ENCODE data around the gene PRR23E.

The PRR23E gene

DNA sequence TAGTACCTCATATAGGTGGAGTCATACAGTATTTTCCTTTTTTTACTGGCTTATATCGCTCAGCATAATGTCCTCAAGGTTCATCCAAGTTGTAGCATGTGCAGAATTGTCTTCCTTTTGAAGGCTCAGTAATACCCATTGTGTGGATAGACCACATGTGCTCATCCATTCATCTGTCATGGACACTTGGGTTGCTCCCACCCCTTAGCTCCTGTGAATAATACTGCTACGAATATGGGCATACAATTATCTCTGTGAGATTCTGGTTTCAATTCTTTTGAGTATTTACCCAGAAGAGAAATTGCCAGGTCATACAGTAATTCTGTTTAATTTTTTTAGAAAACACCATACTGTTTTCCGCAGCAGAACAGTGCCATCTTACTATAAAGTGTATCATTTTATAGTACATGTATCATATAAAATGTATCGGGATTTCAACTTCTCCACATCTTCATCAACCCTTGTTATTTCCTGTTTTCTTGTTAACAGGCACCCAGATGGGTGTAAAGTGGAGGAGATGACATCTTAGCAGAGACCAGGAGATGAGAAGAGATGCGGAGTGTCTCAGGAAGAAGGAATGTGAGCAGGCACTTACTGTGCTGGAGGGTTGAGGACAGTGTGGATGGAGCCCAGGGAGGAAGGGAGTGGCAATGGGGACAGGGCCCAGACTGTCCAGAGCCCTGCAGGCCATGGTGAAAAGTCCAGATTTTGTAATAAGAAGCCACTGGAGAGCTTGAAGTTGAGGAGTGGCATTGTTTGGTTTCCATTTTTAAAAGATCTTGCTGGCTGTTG is 27.0 kb upstream of the PRR23E start:
- no peak for DNase-seq

DNA sequence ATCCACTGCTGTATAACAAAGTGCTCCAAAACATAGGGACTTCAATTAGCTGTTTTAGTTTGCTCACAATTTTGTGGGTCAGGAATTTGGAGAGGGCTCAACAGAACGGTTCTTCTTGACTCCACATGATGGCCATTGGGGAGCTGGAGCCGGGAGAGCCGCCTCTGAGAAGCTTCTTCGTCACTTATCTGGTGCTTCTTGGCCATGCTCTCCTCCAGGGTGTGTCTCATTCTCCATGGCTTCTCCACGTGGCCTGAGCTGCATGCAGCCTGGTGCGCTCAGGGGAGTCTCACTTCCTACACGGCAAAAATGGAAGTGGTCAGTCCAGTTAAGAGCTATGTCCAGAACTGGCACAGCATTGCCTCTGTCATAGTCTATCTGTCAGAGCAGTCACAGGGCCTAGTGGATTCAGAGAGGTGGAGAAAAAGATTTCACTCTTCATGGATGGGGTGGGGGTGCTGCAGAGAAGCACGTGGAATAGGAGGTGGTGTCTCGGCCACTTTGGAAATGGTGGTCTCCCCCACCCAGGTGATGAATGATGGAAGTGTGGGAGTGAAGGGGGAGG is 26.3 kb upstream of the PRR23E start:
- no peak for DNase-seq

DNA sequence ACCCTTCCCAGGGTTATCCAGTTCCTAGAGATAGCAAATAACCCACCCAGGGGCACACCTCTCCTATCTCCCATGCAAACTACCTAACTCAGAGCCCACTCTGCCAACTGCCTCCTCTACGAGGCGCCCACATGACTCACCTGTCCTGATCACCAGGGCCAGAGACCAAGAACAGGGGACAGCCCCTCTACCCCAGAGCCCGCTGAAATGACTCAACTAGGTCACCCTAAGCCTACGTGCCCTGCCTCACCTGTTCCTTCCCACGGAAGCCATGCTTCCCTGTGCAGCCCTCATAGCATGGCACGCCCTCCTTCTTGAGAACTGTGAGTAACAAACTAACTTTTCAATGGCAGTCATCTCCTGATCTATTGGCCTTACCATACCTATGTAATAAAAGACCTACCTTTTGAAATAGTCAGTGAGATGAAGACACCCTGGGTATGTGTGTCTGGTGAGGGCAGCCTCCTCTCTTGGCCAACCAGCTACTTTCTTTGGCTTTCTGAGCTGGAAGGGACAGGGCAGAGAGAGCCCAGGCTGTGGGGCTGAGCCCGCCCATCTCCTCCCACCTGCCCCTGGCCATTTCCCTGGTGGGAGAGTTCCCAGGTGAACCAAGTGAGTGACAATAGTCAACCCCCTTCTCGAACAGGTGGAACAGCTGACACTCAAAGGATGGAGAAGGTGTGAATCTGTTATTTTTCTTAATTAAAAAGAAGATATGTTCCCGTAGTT is 25.5 kb upstream of the PRR23E start:
- DNase-seq: no peak

DNA sequence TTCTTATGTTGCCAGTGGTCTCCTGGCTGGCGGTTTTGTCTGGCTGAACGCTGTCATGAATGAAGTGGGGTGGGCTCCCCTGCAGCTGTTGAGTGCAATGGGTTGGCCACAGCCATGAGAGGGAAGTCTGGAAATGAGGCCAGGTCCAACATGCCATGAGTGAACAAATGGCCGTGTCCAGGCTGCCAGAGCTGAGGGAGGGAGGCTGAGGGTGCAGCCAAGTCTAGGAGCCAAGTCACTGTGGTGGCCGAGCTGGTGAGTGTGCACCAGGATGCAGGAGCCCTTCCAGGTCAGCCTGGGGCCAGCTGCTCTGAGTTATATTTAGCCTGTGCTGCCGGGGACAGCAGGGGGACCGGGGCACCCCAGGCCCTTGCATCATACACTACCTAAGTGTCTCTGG is 24.7 kb upstream of the PRR23E start:
- DNase-seq: no peak

DNA sequence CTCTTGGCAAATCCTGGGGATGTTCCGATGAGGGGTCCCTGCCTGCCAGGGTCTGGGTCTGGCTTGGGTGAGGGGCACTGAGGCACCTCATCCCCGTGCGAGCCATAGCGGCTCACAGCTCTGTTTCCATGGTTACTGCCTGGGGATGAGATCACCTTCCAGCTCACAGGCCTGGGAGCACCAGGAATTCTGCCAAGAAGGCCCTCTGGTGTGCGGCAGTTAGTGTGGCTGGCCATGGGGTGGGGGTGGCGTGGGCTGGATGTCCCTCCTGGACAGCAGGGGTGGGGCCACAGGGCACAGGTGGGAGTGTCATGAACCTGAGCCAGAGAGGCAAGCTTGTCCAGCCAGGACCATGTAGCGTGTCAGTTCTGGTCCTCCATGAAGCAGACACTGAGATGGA is 22.1 kb upstream of the PRR23E start:
- no peak for DNase-seq

DNA sequence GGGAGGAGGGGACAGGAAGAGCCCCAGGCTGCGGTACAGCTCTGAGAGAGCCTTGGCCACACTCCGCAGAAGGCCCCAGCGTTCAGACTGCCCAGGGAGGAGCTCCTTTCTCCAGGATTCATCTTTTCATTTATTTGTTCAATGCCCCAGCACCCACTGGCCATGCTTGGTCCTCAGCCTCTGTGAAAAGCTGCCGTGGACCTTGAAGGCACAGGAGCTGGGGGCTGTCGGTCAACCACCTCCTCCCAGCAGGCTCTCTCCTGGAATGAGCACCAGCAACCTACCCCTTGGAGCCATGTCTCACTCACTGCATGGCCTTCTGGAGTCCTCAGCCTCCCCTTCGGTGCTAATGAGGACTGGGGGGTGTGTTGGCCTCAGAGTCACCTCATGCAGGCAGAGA is 21.6 kb upstream of the PRR23E start:
- DNase-seq: no peak

DNA sequence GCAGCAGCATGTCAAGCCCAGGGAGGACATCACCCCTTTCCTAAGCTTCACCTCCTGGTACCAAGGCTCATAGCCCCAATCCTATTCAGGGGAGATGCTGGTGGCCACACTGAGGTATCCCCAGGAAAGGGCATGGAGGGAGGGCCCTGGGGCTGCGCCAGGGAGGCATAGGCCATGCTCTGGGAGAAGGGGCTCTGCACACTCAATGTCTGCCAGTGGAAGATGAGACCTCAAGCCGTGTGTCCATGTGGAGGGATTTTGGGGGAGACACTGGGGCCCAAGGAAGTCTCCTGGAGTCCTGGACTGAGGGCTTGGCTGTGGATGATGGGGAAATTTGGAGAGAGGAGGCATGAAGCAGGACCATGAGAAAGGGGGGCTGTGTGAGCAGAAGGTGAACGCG is 21.2 kb upstream of the PRR23E start:
- no peak for DNase-seq

DNA sequence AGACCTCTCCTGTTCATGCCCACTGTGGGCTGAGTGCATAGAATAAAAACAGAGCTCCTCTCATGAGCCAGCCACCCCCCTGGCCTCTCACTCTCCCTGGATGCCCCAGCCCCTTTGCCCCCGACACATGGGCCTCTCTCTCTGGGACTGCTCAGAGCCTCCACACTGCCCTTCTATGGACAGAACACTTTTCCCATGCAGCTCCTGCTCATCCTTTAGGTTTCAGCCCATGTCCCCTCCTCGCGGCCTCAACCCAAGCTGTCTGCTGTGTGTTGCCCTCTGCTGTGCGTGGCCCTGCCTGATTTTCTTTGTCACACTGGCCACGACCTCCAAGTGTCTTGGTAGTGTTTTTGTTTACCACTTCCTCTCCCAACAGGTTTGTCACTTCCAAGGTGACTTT is 20.7 kb upstream of the PRR23E start:
- no peak for DNase-seq

DNA sequence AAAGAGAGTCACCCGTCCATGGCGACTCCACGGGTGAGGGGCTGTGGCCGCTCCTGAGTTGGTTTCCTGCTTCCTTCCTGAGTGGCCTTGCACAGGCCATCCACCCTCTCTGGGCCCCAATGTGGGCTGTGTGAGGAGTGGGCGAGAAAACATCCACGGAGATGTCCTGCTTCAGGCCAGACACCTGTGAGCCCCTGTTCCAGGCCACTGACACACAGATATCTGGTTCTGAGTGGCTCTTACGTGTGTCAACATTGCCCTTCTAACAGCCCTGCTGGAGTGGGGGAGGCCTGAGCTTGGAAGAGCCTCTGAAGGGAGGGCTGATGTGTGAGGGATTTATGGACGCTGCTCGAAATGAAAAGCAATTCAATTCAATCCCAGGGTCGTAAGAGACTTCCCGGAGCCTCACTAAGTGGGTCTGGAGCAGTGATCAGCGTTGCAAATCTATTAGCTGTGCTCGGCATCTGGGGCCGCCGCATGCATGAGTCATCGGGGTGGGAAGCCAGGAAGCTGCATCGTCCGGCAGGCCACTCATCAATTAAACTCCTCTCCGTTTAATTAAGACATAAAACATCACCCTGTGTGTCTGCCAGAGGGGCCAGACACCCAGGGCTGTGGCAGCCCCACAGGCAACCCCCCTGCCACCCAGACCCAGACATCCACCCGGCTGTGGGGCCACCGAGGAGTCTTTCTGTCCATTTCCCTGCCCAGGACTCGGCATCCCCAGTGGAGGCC is 20.0 kb upstream of the PRR23E start:
- peak; percentile 62 for DNase-seq

DNA sequence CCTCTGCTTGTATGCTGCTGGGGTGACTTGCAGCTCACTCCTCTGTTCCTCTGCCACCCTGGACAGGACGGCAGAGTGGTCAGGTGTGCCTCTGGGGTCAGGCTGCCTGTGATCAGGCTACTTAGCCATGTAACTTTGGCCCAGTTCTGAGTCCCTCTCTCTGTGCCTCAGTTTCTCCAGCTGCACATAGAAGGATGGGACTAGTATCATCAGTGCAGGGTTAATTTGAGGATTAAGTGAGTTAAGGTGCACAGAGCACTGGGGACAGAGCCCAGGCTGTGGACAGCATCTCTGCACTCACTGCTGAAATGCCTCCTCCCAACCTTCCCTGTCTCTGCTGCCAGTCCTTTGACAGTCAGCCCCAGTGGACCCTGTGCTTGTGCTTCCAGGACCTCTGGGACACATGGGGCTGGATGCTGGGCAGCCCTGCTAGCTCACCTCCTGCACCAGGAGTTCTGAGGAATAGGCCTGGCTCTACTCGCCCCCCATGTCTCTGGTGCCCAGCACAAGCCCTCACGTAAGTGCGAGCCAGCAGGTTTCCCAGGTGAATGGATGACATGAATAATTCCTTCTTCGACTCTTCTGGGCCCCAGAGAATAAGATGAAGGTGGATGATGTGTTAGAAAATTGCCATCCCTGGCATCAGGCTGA is 19.3 kb upstream of the PRR23E start:
- no peak for DNase-seq

DNA sequence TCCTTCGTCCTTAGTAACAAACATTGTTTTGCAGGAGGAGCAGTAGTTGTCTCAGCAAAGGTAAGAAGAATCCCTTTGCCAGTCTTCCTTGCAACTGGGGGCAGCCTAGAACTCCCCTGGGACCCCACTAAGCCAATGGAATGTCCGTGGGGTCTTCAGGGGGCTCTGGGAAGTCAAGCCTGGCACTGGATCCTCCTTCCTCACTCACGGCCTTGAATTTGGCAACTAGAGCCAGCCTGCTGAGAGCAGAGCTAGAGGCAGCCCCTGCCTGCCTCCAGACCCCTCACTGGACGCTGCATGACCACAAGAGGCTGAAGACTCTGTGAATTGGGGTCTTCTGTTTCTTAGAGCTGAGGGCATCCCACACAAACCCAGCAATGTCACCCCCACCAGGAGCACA is 18.6 kb upstream of the PRR23E start:
- no peak for DNase-seq

DNA sequence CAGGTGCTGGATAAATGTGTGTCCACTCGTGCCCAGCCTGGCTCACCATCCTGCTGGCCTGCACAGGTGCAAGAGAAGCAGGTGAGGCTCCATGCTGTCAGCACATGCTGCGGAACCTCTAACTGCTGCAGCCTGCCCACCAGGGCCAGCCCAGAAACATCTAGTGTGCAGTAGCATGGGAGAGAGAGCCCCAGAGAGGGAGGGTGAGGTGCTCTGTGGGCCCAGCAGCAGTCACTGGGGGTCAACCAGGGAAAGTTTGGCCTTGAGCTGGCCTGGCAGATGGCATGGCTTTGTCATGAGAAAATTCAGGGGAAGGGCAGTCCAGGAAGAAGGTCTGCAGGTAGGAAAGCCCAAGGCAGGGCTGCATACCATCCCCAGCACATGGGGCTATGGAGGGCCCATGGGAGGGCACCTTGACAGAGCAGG is 18.2 kb upstream of the PRR23E start:
- no peak for DNase-seq

DNA sequence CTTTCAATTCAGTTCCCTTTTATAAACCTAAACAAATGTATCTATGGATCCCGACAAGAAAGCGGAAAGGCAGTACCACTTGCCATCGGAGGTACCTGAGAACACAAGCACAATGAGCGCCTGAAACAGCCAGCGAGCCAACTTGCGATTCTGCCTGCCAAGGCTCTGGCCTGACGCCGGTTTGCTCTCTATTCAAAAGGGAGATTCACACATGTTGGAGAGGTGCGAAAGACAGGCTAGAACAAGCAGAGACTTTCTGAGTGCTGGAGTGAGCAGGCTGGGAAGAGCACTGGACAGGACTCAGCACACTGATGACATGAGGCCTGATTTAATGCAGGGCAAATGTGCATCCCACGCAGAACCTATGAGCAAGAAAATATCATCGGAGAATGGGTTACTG is 17.7 kb upstream of the PRR23E start:
- DNase-seq: no peak

DNA sequence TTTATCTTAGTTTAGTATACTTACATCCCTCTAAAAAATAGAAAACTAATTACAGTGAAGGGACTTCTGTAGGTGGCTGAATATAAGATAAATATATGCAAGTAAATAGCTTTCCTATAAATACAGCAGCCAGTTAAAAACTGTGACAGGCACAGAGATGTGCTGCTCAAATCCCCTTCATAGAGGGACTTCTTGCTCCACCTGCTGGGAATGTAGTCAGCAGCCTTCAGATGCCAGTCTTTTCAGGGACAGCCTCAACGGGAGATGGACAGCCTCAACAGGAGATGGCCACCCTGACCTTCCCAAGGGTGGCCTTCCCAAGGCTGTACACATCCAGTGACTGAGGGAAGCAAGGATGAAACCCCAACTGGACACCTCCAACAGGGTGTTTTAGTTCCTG is 15.7 kb upstream of the PRR23E start:
- DNase-seq: no peak

DNA sequence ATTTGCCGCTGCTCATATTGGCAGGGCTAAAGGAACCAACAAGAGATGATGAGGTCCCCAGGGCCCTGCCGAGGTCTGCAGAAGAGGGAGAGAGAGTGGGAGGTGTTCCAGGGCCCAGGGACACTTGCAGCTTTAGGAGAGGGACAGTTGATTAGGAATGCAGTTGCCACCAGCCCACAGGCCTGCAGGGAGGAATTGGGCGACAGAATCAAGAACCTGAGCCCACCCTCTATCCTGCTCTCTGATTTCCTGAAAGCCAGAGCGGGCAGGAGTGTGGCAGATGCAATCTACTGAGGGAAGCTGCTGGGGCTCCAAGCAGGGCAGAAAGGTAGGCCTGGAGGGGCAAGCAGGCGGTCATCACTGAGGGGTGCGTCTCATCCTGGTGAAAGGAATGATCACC is 12.1 kb upstream of the PRR23E start:
- no peak for DNase-seq

DNA sequence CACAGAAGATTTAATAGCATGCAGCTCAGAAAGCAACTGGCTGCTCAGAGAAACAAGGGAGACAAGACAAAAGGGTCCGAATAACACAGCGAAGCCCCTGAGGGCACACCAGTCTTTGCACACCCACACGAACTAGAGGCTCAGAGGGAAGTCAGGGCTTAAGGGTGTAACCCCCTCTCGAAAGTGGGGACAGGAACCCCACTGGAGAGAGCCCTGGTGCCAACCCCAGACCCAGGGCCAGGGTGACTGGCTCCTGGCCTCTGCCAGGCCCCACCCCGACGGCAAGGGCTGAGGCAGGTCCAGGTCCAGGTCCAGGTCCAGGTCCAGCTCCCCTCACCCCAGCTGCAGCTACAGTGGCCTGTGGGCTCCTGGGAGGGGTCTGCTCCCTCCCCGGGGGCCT is 10.5 kb upstream of the PRR23E start:
- no peak for DNase-seq

DNA sequence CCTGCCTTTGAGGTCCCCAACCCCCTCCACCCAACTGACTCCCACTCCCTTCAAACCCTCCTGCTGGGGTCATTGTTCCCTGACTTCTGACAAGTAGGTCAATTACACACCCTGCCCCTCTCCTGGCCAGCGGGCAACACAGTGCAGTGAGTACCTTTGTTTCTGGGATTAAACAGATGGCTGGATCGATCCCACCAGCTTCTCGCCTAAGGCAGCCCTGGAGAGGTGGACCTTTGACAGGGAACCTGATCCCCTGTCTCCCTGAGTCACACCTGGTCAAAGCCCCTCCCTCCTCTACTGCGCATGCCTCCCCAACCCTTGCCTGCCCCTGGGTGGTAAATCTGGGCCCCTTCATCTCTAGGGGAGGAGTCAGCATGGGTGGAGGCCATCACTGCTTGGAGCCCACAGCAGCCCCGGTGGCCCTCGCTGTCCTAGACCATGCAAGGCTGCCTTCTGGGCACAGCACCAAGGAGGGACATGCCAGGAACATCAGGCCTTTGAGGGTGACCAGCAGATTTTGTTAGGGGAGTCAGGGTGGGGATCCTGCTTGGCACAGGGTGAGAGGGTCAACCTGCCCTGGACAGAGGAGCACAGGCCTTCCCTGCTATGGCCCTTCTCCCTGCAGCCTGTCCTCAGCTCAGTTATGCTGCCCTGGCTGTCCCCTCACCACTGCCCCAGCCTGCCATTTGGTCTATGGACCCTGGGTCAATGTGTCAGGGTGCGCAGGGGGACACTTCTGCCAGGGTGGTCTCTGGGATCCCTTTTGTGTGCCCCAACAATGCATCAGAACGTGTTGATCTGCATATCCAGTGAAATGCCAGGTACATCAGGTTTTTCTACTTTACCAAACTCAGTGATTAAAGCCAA is 9.8 kb upstream of the PRR23E start:
- DNase-seq: no peak

DNA sequence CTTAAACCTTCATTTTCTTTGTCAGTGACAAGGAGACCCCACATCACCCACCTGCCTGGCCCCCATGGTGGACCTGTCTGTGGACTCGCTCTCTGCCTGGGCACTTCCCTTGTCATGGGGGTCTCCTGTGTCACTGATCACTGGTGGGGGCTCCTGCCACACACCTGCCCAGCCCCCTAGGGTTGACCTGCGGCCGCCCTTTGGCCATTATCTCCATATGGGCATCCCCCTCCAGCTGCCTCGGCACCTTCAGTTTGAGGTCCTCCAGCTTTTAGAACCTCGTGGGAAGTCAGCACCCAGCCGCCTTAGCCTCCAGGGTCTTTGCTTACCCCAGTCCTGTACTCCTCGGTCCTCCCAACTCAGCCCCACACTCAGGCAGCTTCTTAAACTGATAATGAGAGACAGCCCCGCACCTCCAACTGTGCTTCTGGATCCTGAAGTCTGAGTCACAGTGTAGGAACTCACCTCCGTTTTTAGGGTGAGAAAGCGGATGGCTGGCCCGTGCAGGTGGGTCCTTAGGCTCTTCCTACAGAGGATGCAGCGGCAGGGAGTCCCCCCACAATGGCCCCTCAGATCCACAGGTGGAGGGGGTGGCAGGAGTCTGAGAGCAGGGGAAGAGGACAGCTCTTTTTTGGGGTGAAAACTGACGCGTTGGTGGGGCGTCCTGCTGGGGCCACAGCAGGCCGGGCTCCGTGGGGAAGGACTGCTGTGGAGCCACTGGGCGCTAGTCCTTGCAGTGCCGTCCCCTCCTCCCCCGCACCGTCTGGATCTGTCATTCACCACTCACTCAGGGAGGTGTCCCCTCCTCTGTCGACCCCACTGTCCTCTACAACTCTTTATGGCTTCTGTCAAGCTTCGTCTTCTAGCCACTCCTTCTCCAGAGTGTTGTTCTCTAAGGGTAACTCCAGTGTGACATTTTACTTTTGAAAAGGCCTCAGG is 8.7 kb upstream of the PRR23E start:
- DNase-seq: no peak

DNA sequence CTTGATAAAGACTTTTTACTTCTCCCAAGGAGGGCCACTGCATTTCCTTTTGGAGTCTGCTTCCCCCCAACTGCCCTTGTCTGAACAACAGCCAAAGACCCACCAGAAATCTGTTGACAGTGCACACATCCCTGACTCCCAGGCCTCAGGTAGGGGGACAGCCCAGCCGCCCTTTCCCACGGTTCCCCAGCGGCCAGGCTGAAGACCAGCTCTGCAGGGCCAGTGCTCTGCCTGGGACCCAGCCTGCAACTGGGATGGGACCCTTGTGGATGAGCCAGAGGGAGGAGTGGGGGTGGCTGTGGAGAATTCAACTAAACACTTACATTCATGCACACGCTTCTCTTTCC is 8.1 kb upstream of the PRR23E start:
- no peak for DNase-seq

DNA sequence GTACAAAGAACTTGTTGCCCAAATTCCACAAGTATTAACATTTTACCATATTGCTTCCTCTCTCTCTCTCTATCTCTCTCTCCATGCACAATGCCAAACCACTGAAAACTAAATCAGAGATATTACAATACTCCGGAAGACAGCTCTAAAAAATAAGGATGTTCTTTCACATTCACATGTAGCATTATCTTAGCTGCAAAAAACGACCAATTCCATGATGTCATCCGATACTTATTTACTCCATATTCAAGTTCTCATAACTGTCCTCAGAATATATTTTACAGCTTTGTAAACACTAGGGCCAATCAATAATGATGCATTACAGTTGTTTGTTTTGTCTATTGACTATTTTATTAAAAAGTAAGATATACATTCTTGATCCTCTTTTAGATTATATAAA is 7.7 kb upstream of the PRR23E start:
- DNase-seq: no peak
